HepG2 (cell line): Measurements from ENCODE around the gene AMZ2. TPM values are rescaled to one million over a fixed set of nuclear protein-coding genes. Genes with fewer than 3 reads are reported as not detected.

Experiments used
- CBX2 ChIP-seq, 2 experiments: fragments of 200-600 bp in 1 of 2; sonication (generic); formaldehyde crosslinking in 1 of 2; IDR thresholded peaks; 2 replicates each; pipeline versions ENCODE4 v1.7.0 to v1.8.1; 2018 to 2022; ENCODE audit warnings: low read depth in 2 of 2, low read length in 1 of 2, mild to moderate bottlenecking in 1 of 2, missing genetic modification reagents in 1 of 2
- CHD2 ChIP-seq: IDR thresholded peaks from 2 replicates; pipeline ENCODE4 v1.6.1; 2011; ENCODE audit warnings: low read depth, low read length, improper control_type of control experiment
- HOXD1 ChIP-seq: sonication (generic); formaldehyde crosslinking; IDR thresholded peaks from 2 replicates; pipeline ENCODE4 v1.5.0; 2020; ENCODE audit warnings: missing genetic modification reagents
- KAT8 ChIP-seq: IDR thresholded peaks from 2 replicates; pipeline ENCODE4 v1.6.1; 2016; ENCODE audit warnings: missing genetic modification reagents, missing compliant biosample characterization
- KLF11 ChIP-seq: IDR thresholded peaks from 2 replicates; pipeline ENCODE4 v1.6.1; 2016; ENCODE audit warnings: missing compliant biosample characterization
- SRY ChIP-seq: sonication (generic); formaldehyde crosslinking; IDR thresholded peaks from 2 replicates; pipeline ENCODE4 v1.8.0; 2022; ENCODE audit warnings: mild to moderate bottlenecking, missing genetic modification reagents
- ZFP36L2 ChIP-seq: sonication (generic); formaldehyde crosslinking; IDR thresholded peaks from 2 replicates; pipeline ENCODE4 v1.4.0; 2020; ENCODE audit warnings: missing genetic modification reagents
- ZNF292 ChIP-seq: sonication (generic); formaldehyde crosslinking; IDR thresholded peaks from 2 replicates; pipeline ENCODE4 v1.8.1; 2022; ENCODE audit warnings: mild to moderate bottlenecking, low read depth, missing genetic modification reagents, borderline replicate concordance
- ZNF768 ChIP-seq: sonication (generic); formaldehyde crosslinking; IDR thresholded peaks from 2 replicates; pipeline ENCODE4 v1.4.0; 2020; ENCODE audit warnings: missing genetic modification reagents
- ZSCAN21 ChIP-seq: sonication (generic); formaldehyde crosslinking; IDR thresholded peaks from 2 replicates; pipeline ENCODE4 v1.8.0; 2022; ENCODE audit warnings: mild to moderate bottlenecking, missing genetic modification reagents, moderate library complexity, borderline replicate concordance
- polyA plus RNA-seq, 8 experiments: library from polyadenylated mRNA; depleted of rRNA in 3 of 8; stranded (reverse) in 7 of 8; unstranded in 1 of 8; fragments of >200 nt; fragmentation: Illumina TruSeq in 4 of 8; extraction: Trizol in 4 of 8; gene quantifications; 2 replicates each; pipeline versions ENCODE4 v1.2.1 to v1.2.3, GENCODE V29; 2011 to 2016; ENCODE audit warnings: low read depth in 4 of 8, missing spikeins in 1 of 8, mixed read lengths in 1 of 8; ENCODE audit not compliant: insufficient read depth in 1 of 8
- total RNA-seq, 5 experiments: library from RNA; depleted of rRNA; stranded (reverse); fragments of >200 nt; fragmentation: Illumina TruSeq; extraction: Trizol; gene quantifications; 2 replicates each; pipeline ENCODE4 v1.2.3, GENCODE V29; 2016; ENCODE audit warnings: low read depth in 1 of 5
- TF ChIP-seq, protein P1 (sequence below): sonication (generic); formaldehyde crosslinking; IDR thresholded peaks from 2 replicates; pipeline ENCODE4 v1.4.0; 2020; ENCODE audit warnings: missing genetic modification reagents
- TF ChIP-seq, protein P2 (sequence below): sonication (generic); formaldehyde crosslinking; IDR thresholded peaks from 2 replicates; pipeline ENCODE4 v1.4.0; 2020; ENCODE audit warnings: missing genetic modification reagents, borderline replicate concordance
- TF ChIP-seq, protein P3 (sequence below): sonication (generic); formaldehyde crosslinking; IDR thresholded peaks from 2 replicates; pipeline ENCODE4 v1.9.0; 2021; ENCODE audit warnings: missing genetic modification reagents, borderline replicate concordance
- TF ChIP-seq, protein P4 (sequence below): sonication (generic); formaldehyde crosslinking; IDR thresholded peaks from 2 replicates; pipeline ENCODE4 v1.5.0; 2020; ENCODE audit warnings: missing genetic modification reagents
- TF ChIP-seq, protein P5 (sequence below): IDR thresholded peaks from 2 replicates; pipeline ENCODE4 v1.6.1; 2016; ENCODE audit warnings: low read depth, missing genetic modification reagents, missing compliant biosample characterization

Gene AMZ2
- total and polyA plus RNA-seq, 2 of the 13 experiments (the other 11 are each of a cell fraction or from before 2014, with no cell fraction given), result 86.9 to 90.2 TPM

DNA sequence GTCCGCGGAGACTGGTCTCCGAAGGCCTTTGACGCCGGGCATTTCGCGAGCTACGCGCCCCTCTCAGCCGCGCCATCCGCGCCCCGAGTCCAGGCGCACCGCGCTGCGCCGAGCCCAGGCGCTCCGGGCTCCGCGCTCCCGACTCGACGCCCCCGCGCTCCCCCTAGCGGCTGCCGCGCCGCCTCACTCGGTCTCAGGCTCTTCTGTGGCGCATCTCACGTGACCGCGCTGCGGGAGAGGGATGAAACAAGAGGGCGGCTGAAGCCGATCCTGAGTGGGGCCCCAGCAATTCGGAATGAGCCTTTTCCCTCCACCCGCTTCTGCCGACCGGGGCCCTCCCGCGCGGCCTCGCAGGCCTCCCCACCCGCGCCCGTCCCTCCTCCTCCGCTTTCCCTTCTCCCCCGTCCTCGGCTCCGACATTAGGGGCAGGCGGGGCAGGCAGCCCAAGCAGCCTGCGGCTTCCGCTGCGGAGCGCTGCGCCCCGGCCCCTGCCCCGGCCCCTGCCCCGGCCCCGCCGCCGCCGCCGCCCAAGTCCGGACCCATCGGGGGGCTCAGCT, 42.5 kb upstream of the AMZ2 start (continued):
- TF ChIP-seq, protein P1, sequence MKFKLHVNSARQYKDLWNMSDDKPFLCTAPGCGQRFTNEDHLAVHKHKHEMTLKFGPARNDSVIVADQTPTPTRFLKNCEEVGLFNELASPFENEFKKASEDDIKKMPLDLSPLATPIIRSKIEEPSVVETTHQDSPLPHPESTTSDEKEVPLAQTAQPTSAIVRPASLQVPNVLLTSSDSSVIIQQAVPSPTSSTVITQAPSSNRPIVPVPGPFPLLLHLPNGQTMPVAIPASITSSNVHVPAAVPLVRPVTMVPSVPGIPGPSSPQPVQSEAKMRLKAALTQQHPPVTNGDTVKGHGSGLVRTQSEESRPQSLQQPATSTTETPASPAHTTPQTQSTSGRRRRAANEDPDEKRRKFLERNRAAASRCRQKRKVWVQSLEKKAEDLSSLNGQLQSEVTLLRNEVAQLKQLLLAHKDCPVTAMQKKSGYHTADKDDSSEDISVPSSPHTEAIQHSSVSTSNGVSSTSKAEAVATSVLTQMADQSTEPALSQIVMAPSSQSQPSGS, result peak; percentile 55; the same call in 1 of the 2 replicates
- TF ChIP-seq, protein P2, sequence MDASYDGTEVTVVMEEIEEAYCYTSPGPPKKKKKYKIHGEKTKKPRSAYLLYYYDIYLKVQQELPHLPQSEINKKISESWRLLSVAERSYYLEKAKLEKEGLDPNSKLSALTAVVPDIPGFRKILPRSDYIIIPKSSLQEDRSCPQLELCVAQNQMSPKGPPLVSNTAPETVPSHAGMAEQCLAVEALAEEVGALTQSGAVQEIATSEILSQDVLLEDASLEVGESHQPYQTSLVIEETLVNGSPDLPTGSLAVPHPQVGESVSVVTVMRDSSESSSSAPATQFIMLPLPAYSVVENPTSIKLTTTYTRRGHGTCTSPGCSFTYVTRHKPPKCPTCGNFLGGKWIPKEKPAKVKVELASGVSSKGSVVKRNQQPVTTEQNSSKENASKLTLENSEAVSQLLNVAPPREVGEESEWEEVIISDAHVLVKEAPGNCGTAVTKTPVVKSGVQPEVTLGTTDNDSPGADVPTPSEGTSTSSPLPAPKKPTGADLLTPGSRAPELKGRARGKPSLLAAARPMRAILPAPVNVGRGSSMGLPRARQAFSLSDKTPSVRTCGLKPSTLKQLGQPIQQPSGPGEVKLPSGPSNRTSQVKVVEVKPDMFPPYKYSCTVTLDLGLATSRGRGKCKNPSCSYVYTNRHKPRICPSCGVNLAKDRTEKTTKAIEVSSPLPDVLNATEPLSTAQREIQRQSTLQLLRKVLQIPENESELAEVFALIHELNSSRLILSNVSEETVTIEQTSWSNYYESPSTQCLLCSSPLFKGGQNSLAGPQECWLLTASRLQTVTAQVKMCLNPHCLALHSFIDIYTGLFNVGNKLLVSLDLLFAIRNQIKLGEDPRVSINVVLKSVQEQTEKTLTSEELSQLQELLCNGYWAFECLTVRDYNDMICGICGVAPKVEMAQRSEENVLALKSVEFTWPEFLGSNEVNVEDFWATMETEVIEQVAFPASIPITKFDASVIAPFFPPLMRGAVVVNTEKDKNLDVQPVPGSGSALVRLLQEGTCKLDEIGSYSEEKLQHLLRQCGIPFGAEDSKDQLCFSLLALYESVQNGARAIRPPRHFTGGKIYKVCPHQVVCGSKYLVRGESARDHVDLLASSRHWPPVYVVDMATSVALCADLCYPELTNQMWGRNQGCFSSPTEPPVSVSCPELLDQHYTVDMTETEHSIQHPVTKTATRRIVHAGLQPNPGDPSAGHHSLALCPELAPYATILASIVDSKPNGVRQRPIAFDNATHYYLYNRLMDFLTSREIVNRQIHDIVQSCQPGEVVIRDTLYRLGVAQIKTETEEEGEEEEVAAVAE (CRISPR knock-in tag), result 0 out of 2 replicates have a peak, but pooled peaks have one; percentile 19
- TF ChIP-seq CHD2 (no peak), KLF11 (no peak), ZNF768 (CRISPR knock-in tag) (peak; percentile 77; the same call in 1 of the 2 replicates), HOXD1 (CRISPR knock-in tag) (peak; percentile 46; the same call in 1 of the 2 replicates), ZSCAN21 (CRISPR knock-in tag) (peak; percentile 81; the same call in 1 of the 2 replicates), CBX2 (IDR thresholded peaks at IDR 0.05; ENCODE audit: low read depth, low read length) (no peak), CBX2 (CRISPR knock-in tag; IDR thresholded peaks at IDR 0.05; ENCODE audit: low read depth) (peak; percentile 95; the same call in 1 of the 2 replicates), SRY (peak; percentile 54; the same call in 1 of the 2 replicates), ZNF292 (no peak; the same call in 1 of the 2 replicates), ZFP36L2 (CRISPR knock-in tag) (0 out of 2 replicates have a peak, but pooled peaks have one; percentile 69), KAT8 (CRISPR knock-in tag) (peak; percentile 86)
- TF ChIP-seq, protein P3, sequence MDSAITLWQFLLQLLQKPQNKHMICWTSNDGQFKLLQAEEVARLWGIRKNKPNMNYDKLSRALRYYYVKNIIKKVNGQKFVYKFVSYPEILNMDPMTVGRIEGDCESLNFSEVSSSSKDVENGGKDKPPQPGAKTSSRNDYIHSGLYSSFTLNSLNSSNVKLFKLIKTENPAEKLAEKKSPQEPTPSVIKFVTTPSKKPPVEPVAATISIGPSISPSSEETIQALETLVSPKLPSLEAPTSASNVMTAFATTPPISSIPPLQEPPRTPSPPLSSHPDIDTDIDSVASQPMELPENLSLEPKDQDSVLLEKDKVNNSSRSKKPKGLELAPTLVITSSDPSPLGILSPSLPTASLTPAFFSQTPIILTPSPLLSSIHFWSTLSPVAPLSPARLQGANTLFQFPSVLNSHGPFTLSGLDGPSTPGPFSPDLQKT (CRISPR knock-in tag), result no peak
- TF ChIP-seq, protein P4, sequence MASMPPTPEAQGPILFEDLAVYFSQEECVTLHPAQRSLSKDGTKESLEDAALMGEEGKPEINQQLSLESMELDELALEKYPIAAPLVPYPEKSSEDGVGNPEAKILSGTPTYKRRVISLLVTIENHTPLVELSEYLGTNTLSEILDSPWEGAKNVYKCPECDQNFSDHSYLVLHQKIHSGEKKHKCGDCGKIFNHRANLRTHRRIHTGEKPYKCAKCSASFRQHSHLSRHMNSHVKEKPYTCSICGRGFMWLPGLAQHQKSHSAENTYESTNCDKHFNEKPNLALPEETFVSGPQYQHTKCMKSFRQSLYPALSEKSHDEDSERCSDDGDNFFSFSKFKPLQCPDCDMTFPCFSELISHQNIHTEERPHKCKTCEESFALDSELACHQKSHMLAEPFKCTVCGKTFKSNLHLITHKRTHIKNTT (CRISPR knock-in tag), result no peak
- TF ChIP-seq, protein P5, sequence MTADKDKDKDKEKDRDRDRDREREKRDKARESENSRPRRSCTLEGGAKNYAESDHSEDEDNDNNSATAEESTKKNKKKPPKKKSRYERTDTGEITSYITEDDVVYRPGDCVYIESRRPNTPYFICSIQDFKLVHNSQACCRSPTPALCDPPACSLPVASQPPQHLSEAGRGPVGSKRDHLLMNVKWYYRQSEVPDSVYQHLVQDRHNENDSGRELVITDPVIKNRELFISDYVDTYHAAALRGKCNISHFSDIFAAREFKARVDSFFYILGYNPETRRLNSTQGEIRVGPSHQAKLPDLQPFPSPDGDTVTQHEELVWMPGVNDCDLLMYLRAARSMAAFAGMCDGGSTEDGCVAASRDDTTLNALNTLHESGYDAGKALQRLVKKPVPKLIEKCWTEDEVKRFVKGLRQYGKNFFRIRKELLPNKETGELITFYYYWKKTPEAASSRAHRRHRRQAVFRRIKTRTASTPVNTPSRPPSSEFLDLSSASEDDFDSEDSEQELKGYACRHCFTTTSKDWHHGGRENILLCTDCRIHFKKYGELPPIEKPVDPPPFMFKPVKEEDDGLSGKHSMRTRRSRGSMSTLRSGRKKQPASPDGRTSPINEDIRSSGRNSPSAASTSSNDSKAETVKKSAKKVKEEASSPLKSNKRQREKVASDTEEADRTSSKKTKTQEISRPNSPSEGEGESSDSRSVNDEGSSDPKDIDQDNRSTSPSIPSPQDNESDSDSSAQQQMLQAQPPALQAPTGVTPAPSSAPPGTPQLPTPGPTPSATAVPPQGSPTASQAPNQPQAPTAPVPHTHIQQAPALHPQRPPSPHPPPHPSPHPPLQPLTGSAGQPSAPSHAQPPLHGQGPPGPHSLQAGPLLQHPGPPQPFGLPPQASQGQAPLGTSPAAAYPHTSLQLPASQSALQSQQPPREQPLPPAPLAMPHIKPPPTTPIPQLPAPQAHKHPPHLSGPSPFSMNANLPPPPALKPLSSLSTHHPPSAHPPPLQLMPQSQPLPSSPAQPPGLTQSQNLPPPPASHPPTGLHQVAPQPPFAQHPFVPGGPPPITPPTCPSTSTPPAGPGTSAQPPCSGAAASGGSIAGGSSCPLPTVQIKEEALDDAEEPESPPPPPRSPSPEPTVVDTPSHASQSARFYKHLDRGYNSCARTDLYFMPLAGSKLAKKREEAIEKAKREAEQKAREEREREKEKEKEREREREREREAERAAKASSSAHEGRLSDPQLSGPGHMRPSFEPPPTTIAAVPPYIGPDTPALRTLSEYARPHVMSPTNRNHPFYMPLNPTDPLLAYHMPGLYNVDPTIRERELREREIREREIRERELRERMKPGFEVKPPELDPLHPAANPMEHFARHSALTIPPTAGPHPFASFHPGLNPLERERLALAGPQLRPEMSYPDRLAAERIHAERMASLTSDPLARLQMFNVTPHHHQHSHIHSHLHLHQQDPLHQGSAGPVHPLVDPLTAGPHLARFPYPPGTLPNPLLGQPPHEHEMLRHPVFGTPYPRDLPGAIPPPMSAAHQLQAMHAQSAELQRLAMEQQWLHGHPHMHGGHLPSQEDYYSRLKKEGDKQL (CRISPR knock-in tag), result 0 out of 2 replicates have a peak, but pooled peaks have one; percentile 32
